GM19240 (cell line): ENCODE results near the gene ADAT1.

ENCODE experiments used
- DNase-seq: peaks from one replicate; pipeline ENCODE4 v3.0.0; 2011; ENCODE audit warnings: low spot score; ENCODE audit not compliant: insufficient read length

Gene ADAT1

DNA sequence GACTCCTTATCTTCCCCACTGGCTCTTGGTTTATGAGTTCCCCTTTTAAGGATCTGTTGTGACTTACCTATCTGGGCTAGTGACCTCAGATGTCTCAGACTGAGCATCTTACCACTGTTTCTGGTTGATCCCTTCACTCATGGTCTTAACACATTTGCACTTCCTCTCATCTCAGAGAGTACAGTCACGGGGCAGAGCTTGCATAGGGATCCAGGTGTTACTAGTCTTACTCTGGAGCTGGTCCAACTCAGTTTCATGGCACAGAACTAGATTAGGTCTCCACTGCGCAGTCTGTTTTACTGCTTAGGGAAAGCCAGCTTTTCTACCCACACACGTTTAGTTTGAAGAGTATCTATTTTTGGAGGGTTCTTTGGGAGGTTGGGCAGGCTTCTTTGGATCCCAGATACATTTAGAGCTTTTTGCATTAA lies 46.7 kb downstream of the ADAT1 start:
- no peak for DNase-seq

DNA sequence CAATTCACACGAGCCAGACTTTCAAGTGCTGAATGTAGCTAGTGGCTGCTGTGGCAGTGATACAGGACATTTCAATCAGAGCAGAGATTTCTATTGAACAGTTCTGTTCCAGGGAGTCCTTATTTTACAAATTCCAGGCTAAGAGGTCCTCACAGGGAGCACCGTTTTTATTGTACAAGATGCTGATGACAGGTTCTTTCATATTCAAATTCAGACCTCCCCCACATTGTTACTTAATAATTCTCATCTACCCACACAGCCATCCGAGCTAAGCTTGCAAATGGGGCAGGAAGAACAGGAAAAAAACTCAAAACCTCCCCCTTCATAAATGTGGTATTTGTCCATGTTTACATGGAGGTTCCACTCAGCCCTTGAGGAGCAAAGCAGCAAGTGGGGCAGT lies 47.1 kb downstream of the ADAT1 start:
- DNase-seq, result no peak

DNA sequence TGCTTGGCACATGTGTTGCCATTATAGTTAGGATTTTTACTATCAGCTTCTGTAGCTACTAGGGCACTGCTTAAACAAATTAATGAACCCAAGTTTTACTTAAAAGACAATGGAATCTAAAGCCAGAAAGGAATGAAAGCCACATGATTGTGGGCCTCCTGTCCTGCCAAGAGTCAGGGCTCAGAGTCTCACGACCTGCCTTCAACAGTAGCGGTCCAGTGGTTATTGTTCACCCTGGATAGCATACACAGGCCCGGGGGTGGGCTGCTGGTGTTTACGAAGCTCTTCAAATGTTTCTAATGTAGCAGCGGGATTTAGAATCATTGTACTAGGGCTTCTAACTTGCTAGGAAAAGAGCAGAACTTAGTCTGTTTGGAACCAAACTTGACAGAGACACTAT lies 49.1 kb downstream of the ADAT1 start:
- no peak for DNase-seq

DNA sequence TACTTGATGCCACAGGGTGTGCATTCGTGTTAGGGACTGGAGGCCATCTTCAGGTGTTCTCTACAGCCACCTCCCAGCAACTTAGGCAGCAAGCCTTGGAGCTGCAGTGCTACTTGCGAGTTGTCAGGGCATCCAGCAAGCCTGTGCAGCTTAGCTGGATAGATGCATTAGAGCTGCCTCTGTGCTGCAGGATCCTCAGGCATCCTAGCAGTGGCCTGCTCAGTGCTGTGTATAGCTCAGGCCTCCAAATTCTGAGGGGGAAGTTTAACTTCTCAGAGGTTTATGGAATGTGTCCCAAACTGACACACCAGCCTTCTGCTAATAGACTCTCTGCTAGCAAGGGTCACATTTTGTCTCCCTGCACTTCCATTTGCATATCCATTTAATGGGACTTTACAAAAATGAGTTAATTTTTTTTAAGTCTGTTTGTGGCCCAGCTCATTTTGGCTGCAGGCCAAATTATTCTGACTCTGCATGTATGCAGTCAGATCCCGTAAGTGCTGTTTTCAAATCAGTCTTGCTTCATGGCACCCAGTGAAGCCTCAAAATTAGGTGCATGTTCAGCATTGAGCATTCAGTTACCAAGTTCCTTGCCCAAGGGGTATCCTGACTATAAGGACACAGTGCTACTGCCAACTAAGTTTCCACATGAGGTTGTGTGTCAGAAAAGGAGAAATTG lies 50.1 kb downstream of the ADAT1 start:
- DNase-seq, result no peak

DNA sequence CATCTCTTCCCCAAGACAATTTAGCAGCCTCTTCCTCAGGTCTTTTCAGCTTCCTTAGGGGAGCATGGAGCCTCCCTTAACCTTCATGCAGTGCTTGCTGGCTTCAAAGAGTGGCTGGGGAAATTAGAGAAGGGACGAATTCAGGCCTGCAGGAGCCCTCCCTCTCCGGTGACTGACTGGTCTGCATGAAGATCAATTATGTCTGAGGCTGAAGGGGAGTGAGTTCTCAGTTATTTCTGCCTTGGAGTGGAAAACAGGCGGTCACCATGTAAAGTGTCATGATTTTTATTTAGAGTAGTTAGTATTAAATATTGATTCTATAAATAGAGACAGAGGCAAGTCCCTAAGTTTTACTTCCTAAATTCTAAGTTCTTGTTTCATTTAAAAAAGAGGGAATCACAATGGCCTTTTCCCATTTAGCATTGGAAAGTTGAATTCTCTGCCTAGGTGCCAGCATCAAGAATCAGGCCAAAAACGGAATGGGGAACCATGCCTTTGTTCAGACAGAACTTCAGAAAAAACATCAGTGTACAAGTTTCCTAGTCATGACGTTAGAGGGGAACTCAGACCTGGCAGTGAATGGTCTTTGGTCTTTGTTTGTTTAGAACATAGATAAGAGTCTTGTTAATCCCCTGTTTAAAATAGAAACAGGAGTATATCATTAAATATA lies 52.5 kb downstream of the ADAT1 start:
- DNase-seq, result no peak

DNA sequence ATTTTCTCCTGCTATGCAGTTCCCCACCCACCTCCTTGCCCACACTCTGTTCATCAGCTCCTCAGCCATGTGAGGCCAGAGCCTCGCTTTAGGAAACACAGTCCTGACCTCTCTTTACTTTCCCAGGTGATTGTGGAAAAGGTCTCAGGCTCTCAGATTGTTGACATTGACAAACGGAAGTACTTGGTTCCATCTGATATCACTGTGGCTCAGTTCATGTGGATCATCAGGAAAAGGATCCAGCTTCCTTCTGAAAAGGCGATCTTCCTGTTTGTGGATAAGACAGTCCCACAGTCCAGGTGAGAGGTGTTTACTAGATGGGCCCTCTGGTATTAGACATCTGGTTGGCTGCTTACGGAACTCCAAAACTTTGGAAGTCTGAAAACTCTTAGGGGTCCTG lies 55.2 kb downstream of the ADAT1 start:
- no peak for DNase-seq

DNA sequence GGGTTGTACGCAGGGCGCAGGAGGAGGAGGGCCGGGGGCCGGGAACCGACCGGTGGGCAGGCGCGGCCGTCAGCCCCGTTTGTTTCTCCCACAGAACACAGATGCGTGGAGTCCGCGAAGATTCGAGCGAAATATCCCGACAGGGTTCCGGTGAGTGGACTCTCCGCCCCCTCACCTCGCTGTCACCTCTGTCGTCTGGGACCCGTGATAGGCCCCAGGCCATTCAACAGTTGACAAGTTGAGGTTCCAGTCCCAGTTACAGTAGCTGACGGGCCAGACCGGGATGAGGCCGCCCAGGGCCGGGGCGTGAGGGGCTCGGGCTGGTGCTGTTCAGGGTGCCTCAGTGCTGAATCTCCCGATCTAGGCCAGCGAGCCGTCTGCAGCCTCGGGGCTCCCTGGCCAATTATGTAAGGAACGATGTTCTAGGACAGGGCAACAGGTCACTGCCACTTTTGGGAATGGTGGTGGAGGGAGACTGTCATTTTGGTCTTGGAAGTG lies 56.3 kb downstream of the ADAT1 start:
- DNase-seq, result no peak

DNA sequence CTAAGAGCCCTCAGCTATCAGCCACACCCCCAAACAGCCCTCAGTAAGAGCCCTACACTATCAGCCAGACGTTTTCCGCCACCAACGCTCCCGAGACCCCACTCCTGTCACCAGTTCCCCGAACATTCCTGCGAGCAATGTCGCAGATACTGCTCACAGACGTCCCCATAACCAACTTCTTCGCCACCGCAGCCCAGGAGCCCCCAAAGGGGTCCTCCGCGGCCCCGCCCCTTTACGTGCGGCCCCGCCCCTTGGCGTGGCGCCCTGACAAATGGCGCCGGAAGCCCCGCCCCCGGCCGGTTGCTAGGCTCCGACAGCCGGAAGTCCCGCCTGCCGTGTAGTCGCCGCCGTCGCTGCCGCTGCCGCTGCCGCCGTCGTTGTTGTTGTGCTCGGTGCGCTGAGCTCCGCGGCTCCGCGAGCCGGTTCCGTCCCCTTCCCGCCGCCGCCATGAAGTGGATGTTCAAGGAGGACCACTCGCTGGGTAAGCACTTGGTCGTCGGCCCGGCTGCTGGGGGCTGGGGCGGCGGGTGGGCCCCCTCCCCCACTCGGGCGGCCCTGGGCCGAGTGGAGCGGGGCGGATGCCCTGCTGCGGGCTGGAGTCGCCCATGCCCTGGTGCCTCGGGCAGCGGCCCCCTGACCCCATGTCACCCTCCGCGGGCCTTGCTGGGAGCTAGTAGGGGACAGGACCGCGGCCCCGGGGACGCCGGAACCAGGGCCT lies 56.9 kb downstream of the ADAT1 start, which contains the start of gene GABARAPL2:
Gene GABARAPL2, plus strand, starts transcription at position 340 of the 718 bp plus-strand sequence. Its CDS starts 108 bp downstream, at position 448.
- peak; percentile 64 for DNase-seq

DNA sequence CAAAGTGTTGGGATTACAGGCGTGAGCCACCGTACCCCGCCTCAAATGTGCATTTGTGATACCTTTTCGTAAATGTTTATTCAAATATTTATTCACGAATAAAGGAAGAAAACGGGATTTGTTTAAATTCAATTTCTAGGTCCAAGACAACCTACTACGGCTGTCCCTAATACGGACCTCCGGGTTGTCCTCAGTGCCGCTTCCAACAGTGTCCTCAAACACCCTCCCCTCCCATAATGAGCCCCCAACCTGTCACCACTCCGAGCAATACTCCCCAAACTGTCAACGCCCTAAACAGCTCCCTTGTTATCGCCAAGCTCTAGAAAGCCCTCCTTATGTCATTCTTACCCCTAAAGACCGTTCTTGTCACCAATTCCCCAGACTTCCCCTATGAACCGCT lies 57.4 kb downstream of the ADAT1 start:
- no peak for DNase-seq

DNA sequence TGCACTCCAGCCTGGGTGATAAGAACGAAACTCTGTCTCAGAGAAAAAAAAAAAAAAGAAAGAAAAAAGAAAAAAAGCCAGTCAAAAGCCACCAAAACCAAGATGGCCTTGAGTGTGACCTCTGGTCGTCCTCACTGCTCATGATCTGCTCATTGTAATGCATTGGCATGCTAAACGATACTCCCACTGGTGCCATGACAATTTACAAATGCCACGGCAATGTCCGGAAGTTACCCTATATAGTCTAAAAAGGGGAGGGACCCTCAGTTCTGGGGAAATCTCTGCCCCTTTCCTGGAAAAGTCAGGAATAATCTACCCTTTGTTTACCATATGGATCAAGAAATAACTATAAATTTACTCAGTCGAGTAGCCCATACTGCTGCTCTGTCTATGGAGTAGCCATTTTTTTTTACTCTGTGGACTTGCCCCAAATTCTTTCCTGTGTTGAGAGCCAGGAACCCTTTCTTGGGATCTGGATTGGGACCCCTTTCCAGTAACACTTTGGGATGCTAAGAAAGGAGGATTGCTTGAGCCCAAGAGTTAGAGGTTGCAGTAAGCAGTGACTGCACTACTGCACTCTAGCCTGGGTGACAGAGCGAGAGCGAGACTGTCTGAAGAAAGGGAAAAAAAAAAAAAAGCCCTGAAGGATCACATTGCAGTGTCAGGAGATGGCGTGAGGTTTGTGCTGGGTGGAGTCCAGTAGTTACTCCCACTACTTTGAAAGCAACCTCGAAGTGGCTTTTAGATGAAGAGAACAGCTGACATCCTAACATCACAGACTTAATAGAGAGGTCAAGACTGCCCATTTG lies 63.3 kb downstream of the ADAT1 start:
- no peak for DNase-seq

DNA sequence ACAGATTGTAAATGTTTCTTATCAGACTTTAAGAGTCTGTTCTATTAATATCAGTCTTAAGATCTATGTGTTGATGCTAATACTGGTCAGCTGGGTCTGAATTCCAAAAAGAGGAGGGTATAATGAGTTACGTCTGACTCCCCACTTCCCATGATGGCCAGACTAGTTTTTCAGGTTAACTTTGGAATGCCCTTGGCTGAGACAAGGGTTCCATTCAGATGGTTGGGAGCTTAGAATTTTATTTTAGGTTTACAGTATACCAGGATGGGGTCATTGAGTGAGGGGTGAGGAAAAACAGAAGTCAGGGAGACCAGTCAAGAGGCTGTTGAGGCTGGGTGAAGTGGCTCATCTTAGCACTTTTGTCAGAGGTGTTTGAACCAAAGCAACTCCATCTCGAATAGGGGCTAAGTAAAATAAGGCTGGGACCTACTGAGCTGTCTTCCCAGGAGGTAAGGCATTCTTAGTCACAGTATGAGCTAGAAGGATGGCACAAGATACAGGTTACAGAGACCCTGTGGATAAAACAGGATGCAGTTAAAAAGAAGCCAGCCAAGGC lies 64.2 kb downstream of the ADAT1 start:
- no peak for DNase-seq

DNA sequence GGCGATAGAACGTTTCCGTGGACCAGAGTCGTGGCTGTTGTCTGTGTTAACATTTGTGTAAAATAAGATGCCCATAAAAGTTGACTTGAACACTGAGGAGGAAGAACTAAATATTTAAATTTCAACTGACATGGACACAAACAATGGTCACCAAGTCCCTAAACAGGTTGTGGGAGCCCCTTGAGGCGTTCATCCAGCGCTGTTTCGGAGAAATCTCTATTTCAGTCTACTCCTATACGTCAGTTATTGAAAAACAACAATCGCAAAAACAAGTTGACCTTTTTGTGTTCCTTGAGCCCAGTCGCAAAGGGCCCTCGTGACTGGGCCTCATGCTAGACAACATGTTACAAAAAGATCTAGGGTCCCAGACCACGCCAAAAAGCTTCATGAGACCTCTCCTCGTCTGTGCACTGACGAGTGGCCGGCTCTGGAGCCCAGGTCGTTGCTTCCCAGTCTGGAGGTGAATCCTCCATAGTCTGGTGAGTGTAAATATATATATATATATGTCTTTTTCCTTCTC lies 66.6 kb downstream of the ADAT1 start:
- DNase-seq, result no peak

DNA sequence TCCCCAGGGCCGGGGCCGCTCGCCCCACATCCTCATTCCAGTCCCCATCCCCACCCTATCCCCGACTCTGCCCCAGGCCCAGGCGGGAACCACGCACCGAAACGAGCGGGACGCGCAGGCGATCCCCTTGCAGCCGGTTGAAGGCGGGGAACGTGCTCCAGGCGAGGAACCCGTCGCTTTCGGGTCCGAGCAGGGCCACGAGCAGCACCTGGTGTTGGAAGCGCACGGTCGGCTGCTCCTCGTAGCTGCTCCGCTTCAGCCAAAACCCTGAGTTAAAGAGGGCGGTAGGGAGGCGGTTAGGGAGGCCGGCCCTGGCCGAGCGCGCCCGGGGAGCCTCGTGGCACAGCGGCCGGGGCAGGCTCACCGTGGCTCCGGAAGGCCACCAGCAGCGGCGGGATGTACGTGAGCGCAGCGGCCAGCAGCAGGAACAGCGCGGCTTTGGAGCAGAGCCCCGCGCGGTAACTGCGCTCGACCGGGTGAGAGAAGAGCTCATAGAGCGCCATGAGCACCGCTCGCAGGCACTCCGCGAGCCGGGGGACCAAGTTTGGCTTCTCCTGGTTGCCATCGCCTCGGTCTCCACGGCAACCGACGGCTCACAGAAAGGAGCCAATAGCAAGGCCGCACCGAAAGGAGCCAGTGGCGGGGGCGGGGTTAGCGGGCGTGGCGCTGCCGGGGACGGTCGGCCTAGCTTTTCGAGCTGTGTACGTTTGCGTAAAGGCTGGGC lies 67.2 kb downstream of the ADAT1 start, which contains the start of gene TMEM231:
Gene TMEM231, minus strand, starts transcription at position 546 of the 724 bp plus-strand sequence. Its CDS starts 43 bp downstream, at position 503.
- peak; percentile 94 for DNase-seq

DNA sequence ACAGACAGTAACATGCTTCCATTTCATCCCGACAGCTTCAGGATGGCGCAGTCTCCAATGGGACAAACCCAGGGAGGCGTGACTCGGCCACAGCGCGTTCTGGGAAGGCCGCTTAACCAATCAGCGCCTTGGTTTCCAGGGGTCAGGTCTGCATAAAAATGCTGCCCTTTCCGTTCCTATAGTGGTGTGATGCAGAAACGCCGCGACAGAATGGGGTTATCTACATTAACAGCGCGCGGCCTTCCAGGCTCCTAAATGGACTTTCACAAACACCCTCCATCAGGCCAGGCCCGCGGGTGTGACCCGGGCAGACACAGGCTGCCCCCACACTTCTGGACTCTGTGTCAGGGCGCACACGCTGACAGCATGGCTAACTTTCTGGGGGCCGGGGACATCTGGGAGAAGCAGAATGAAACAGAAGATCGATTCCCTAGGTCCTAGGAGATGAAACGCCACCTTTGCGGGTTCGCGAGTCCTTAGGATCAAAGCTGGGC lies 67.8 kb downstream of the ADAT1 start:
- no peak for DNase-seq

DNA sequence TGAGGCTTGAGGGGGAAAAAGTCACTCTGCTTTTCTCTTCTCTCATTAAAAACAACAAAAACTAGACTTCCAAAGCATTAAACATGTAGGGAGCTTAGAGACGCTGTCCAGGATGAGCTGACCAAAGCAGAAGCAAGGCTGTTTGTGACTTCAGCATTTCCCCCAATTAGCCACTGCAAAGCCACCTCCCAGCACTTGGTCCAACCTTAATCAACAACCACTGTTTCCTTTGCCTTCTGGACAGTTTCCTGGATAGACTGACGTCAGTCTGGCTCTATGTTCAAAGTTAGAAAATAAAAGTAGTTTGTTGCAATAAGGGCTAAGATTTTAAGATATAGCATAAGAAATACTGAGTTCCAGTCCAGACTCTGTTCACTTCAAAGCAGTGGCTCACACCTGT lies 70.1 kb downstream of the ADAT1 start:
- DNase-seq, result no peak

DNA sequence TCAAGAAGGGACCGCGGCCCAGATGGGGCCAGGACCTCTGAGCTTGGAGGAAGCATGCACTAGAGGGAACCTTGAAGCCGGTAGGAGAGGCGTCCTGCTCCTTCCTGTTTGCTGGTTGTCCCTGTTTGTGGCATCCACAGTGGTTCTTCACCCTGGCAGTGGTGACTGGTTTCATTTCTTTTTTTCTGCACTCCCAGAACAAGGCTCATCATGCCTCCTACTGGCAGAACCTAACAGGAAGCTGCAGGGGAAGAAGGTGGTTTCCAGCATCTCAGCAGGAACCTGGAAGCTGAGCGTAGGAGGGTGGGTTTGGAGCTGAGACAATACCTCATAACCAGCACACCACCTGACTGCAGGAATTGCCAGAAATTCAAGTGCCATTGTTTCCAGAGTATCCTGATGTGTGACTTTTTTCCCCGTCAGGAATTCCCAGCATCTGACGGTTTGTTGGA lies 72.8 kb downstream of the ADAT1 start:
- DNase-seq, result peak; percentile 43
